ENCODE measurements around the gene CLCN4. TPM values are rescaled to one million over a fixed set of nuclear protein-coding genes. Genes with fewer than 3 reads are reported as not detected.

CLCN4 gene
- total and polyA plus RNA-seq, 12 donors = 1.2 to 13.9 (median 4.1) TPM

DNA sequence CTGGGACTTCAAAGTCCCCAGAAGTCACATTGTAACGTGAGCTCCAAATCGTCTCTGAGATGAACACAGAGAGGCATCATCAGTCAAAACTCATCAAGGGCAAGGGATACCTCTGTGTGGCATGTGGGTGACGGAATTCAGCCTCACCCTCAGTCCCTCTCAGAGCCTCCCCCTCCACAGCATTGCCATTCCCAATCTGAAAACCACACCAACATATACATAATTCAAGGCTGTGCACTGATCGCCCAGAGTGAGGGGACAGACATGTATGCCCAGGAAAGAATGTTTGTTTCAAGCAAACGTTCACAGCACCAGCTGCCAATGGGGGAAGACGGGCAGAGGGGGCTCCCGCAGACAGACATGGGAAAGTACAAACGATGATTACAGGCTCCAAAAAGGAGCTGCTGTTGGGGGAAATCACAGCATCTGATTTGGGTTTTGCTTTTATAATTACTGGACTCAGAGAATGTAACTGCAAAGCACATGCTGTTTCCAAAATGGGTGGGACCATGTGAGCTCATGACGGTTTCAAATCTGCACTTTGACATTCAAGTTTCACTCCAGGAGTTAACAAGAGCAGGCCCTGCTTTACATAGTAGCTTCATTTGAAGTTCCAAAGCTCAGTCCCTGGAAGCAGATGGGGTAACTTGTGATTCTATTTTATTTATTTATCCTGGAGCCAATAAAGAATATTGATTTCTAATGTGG is 88.3 kb downstream of the CLCN4 start:
- Histone ChIP-seq H3K4me3 (no peak overlapping the region), H3K4me1 (replicated peaks in 1 of 2) (no peaks in the 10 kb centered on the region), H3K27ac (no peak overlapping the region), H3K27me3 (peaks cover 4% of the 10 kb centered on the region), H3K9me3 (replicated peaks in 1 of 3) (no peaks in the 10 kb centered on the region), H3K36me3 (replicated peaks in 1 of 2) (no peaks in the 10 kb centered on the region)
- intact Hi-C loops (cut with DNase I) = no loop called here
- 55 to 80% (median 74%) methylated on average over 6 to 9 of the region's 9 CpGs for WGBS, 4 donors
- DNase-seq = no peak
- TF ChIP-seq POLR2A (IDR thresholded peaks at IDR 0.05) = no peak
- TF ChIP-seq, protein P1, sequence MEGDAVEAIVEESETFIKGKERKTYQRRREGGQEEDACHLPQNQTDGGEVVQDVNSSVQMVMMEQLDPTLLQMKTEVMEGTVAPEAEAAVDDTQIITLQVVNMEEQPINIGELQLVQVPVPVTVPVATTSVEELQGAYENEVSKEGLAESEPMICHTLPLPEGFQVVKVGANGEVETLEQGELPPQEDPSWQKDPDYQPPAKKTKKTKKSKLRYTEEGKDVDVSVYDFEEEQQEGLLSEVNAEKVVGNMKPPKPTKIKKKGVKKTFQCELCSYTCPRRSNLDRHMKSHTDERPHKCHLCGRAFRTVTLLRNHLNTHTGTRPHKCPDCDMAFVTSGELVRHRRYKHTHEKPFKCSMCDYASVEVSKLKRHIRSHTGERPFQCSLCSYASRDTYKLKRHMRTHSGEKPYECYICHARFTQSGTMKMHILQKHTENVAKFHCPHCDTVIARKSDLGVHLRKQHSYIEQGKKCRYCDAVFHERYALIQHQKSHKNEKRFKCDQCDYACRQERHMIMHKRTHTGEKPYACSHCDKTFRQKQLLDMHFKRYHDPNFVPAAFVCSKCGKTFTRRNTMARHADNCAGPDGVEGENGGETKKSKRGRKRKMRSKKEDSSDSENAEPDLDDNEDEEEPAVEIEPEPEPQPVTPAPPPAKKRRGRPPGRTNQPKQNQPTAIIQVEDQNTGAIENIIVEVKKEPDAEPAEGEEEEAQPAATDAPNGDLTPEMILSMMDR (IDR thresholded peaks at IDR 0.05) = no peak

DNA sequence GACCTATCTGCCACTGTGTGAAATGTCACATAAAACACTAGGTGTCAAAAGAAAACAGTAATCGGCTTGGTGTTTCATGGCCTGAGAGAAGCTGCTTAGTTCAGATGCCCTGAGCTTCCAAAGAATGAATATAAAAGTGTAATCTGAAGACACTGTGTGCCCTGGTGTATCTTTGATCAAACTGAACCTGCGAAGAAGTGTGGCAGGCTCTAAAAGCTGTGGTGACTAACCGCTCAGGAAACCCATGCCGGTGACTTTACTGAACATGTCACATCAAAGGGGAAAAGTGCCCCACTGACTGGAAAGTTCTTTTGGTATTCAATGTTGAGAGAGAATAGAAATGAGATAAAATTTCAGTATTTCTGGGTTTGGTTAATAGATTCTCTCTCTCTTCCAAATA is 89.1 kb downstream of the CLCN4 start:
- Histone ChIP-seq H3K4me3 (no peak overlapping the region), H3K4me1 (replicated peaks in 1 of 2) (no peaks in the 10 kb centered on the region), H3K9me3 (replicated peaks in 1 of 3) (no peaks in the 10 kb centered on the region), H3K36me3 (replicated peaks in 1 of 2) (no peaks in the 10 kb centered on the region), H3K27ac (no peak overlapping the region), H3K27me3 (peaks cover 4% of the 10 kb centered on the region)
- intact Hi-C loops (cut with DNase I) = no loop called here
- no peak for TF ChIP-seq POLR2A (IDR thresholded peaks at IDR 0.05)
- TF ChIP-seq, protein P1 (IDR thresholded peaks at IDR 0.05) = no peak
- DNase-seq = no peak
- WGBS, 4 donors = 80 to 95% (median 84%) methylated on average over 4 of the region's 4 CpGs

DNA sequence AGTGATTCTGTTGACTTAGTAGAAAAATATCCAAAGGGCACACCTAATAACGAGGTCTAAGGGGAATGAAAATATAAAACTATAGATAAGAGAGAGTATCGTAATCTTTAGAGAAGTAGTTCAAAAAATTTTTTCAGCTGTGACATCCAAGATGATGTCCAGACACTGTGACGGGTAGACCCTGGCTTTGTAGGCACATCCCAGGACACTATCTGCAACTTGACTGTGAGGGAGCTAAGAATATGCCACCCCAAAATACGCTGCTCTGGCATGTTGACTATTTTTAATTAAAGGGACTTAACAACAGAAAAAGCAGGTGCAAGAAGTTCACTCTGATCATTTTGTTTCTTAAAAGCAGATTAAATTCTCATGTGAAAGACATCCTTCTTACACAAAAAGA is 89.5 kb downstream of the CLCN4 start:
- DNase-seq = no peak
- intact Hi-C loops (cut with DNase I) = no loop called here
- Histone ChIP-seq H3K27ac (no peak overlapping the region), H3K36me3 (replicated peaks in 1 of 2) (no peaks in the 10 kb centered on the region), H3K4me3 (no peak overlapping the region), H3K9me3 (replicated peaks in 1 of 3) (no peaks in the 10 kb centered on the region), H3K4me1 (replicated peaks in 1 of 2) (no peaks in the 10 kb centered on the region), H3K27me3 (peaks cover 4% of the 10 kb centered on the region)
- no peak for TF ChIP-seq POLR2A (IDR thresholded peaks at IDR 0.05)
- TF ChIP-seq, protein P1 (IDR thresholded peaks at IDR 0.05) = no peak
- WGBS, 4 donors = 73 to 85% (median 77%) methylated on average over 4 of the region's 4 CpGs

DNA sequence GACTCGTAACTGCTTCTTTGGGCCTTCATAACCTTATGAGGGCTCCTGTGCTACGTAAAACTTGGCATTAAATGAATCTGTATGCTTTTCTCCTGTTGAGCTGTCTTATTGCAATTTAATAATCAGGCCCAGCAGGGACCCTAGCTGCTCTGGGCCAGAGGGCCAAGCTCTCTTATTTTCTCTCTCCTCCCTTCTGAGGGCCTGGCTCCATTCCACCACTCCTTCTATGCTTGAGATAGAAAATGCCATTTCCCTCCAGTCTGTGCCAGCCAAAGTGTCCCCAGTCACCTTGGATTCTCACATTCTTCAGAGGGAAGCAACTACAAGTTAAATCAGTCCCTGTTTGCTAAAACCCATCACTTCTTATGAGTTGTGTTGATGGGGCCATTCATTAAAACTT is 90.1 kb downstream of the CLCN4 start:
- H3K4me3 ChIP-seq = no peak overlapping the region
- no peak for DNase-seq
- H3K27me3 ChIP-seq = peaks cover 4% of the 10 kb centered on the region
- intact Hi-C loops (cut with DNase I) = no loop called here
- WGBS, 4 donors = 77 to 100% (median 90%) methylated on average over 2 of the region's 2 CpGs
- H3K4me1 ChIP-seq (replicated peaks in 1 of 2) = no peaks in the 10 kb centered on the region
- TF ChIP-seq, protein P1 (IDR thresholded peaks at IDR 0.05) = no peak
- TF ChIP-seq POLR2A (IDR thresholded peaks at IDR 0.05) = no peak
- H3K27ac ChIP-seq = no peak overlapping the region
- H3K9me3 ChIP-seq (replicated peaks in 1 of 3) = no peaks in the 10 kb centered on the region
- H3K36me3 ChIP-seq (replicated peaks in 1 of 2) = no peaks in the 10 kb centered on the region

Measured in adrenal gland (tissue), 12 donors.